ENCODE data around the gene GAREM1. TPM values are rescaled to one million over a fixed set of nuclear protein-coding genes. Genes with fewer than 3 reads are reported as not detected.

The GAREM1 gene
- total and polyA plus RNA-seq, 9 of the 15 experiments (the other 6 are each of a cell fraction or from before 2014, with no cell fraction given), result 0.03 to 0.33 (median 0.07) TPM; not detected in 1

DNA sequence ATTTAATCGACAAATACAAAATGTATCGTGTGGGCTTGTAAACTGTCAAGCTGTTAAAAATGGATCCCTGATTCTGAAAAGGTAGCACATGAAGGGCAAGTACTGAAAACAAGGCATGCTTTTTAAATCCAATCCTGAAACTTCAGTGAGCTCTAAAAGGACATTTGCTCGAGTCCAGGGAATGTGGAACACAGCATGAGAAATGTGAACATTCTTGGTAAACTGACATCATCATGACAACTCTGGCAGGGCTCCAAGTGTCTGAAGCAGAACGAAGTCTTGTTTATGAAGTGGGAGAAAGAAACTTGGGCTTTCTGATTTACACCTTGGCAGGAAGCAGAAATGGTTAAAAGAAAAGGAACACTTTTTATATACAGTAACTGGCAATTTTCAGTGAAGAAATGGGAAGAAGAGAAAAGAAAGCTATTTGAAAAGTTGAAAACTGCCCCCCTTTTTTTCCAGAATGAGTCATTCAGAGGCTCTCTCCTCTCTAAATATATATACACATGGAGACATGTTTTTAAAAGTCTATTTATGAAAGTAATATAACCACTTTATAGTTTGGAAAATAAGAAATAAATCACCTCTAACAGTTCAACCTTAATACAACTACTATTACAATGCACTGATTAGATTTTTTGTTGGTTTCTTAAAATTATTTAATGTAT is 120.8 kb downstream of the GAREM1 start (continued):
- TF ChIP-seq, protein P1, sequence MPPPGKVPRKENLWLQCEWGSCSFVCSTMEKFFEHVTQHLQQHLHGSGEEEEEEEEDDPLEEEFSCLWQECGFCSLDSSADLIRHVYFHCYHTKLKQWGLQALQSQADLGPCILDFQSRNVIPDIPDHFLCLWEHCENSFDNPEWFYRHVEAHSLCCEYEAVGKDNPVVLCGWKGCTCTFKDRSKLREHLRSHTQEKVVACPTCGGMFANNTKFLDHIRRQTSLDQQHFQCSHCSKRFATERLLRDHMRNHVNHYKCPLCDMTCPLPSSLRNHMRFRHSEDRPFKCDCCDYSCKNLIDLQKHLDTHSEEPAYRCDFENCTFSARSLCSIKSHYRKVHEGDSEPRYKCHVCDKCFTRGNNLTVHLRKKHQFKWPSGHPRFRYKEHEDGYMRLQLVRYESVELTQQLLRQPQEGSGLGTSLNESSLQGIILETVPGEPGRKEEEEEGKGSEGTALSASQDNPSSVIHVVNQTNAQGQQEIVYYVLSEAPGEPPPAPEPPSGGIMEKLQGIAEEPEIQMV (tag; conservative IDR thresholded peaks at IDR 0.05; ENCODE audit: low read depth), result no peak
- TF ChIP-seq ZNF431 (CRISPR knock-in tag; IDR thresholded peaks at IDR 0.05) (no peak), MCM7 (IDR thresholded peaks at IDR 0.05) (no peak)
- TF ChIP-seq, protein P2, sequence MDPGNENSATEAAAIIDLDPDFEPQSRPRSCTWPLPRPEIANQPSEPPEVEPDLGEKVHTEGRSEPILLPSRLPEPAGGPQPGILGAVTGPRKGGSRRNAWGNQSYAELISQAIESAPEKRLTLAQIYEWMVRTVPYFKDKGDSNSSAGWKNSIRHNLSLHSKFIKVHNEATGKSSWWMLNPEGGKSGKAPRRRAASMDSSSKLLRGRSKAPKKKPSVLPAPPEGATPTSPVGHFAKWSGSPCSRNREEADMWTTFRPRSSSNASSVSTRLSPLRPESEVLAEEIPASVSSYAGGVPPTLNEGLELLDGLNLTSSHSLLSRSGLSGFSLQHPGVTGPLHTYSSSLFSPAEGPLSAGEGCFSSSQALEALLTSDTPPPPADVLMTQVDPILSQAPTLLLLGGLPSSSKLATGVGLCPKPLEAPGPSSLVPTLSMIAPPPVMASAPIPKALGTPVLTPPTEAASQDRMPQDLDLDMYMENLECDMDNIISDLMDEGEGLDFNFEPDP (CRISPR knock-in tag; IDR thresholded peaks at IDR 0.05), result no peak

DNA sequence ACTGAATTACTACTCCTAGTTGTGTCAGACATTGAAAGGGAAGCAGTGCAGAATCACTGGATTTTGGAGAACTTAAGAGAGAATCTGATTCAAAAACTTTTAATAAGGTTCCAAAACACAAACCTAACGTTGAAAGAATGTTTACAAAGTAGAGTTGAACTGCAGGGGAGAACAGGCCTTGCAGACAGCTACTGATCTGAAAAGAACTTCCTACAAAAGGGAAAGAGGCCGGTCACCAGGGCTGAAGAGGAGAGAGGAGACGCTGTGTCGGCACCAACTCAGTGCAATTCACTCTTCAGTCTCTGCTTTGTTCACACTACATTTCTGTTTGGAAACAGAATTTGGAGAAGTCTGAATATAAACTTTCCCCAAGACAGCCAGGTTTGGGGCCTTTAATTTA is 124.0 kb downstream of the GAREM1 start:
- H3K4me3 ChIP-seq, result no peak overlapping the region
- H3K27ac ChIP-seq (ENCODE audit: extremely low read depth, low read depth, low read length), result no peak overlapping the region
- H4K20me1 ChIP-seq (replicated peaks; ENCODE audit: control insufficient read depth, insufficient read depth, low read length), result no peaks in the 10 kb centered on the region
- no peak for DNase-seq (ENCODE audit: extremely low read depth in 1 of 4, low spot score in 3 of 4)
- 0% methylated on average over 4 of the region's 4 CpGs for WGBS (ENCODE audit: insufficient coverage, low coverage, missing lambda C conversion rate)
- H3K27me3 ChIP-seq (ENCODE audit: control insufficient read depth in 2 of 2, insufficient read depth in 2 of 2, low read length in 2 of 2), result peaks cover 0 to 4% of the 10 kb centered on the region in 2 experiments; a peak in 1 of 5 replicates
- intact Hi-C loops (cut with micrococcal nuclease) (no loop called here), in situ Hi-C loops (cut with MboI) (no loop called here)
- ChIA-PET CTCF (ENCODE audit: low intra/inter-chr PET ratio) (no interaction called here), POLR2A (no interaction called here)
- no peaks in the 10 kb centered on the region for H3K36me3 ChIP-seq (ENCODE audit: control insufficient read depth, insufficient read depth, low read length)
- no peaks in the 10 kb centered on the region for H3K9me1 ChIP-seq (ENCODE audit: control insufficient read depth, insufficient read depth, low read length)
- H3K9ac ChIP-seq (ENCODE audit: insufficient read depth in 1 of 2, low read depth in 2 of 2, low read length in 2 of 2), result no peak overlapping the region
- no peaks in the 10 kb centered on the region for H3K4me1 ChIP-seq (replicated peaks in 1 of 2; ENCODE audit: control insufficient read depth in 2 of 2, insufficient read depth in 2 of 2, low read length in 2 of 2)
- no peak for FAIRE-seq
- no peaks in the 10 kb centered on the region for H3K9me3 ChIP-seq (replicated peaks; ENCODE audit: control insufficient read depth, insufficient read depth, low read depth, low read length)
- H3K79me2 ChIP-seq (ENCODE audit: control insufficient read depth, insufficient read depth, low read length), result no peaks in the 10 kb centered on the region
- no peak overlapping the region for H3K4me2 ChIP-seq (ENCODE audit: insufficient read depth, low read length)
- no peak overlapping the region for H2AFZ ChIP-seq (ENCODE audit: low read depth, low read length)
- no TSS peak for BruUV-seq (replicated peaks)
- ATAC-seq, result no peak
- TF ChIP-seq BMI1 (IDR thresholded peaks at IDR 0.05; ENCODE audit: low read length), result no peak
- TF ChIP-seq GATA2 (CRISPR knock-in tag; IDR thresholded peaks at IDR 0.05), result no peak
- no peak for TF ChIP-seq NFRKB (IDR thresholded peaks at IDR 0.05; ENCODE audit: low read depth)
- TF ChIP-seq, protein P3, sequence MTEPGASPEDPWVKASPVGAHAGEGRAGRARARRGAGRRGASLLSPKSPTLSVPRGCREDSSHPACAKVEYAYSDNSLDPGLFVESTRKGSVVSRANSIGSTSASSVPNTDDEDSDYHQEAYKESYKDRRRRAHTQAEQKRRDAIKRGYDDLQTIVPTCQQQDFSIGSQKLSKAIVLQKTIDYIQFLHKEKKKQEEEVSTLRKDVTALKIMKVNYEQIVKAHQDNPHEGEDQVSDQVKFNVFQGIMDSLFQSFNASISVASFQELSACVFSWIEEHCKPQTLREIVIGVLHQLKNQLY (CRISPR knock-in tag; conservative IDR thresholded peaks at IDR 0.05), result no peak
- TF ChIP-seq TARDBP (IDR thresholded peaks at IDR 0.05), result no peak
- TF ChIP-seq, protein P4, sequence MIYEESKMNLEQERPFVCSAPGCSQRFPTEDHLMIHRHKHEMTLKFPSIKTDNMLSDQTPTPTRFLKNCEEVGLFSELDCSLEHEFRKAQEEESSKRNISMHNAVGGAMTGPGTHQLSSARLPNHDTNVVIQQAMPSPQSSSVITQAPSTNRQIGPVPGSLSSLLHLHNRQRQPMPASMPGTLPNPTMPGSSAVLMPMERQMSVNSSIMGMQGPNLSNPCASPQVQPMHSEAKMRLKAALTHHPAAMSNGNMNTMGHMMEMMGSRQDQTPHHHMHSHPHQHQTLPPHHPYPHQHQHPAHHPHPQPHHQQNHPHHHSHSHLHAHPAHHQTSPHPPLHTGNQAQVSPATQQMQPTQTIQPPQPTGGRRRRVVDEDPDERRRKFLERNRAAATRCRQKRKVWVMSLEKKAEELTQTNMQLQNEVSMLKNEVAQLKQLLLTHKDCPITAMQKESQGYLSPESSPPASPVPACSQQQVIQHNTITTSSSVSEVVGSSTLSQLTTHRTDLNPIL (CRISPR knock-in tag; IDR thresholded peaks at IDR 0.05), result no peak
- no peak for TF ChIP-seq MTF1 (CRISPR knock-in tag; IDR thresholded peaks at IDR 0.05; ENCODE audit: borderline replicate concordance)
- no peak for TF ChIP-seq BHLHE40 (IDR thresholded peaks at IDR 0.05; ENCODE audit: low read length)
- no peak for TF ChIP-seq SMARCA4 (IDR thresholded peaks at IDR 0.05)
- TF ChIP-seq ZNF274 (IDR thresholded peaks at IDR 0.05; ENCODE audit: borderline replicate concordance, low read depth, low read length), result no peak
- TF ChIP-seq, protein P5, sequence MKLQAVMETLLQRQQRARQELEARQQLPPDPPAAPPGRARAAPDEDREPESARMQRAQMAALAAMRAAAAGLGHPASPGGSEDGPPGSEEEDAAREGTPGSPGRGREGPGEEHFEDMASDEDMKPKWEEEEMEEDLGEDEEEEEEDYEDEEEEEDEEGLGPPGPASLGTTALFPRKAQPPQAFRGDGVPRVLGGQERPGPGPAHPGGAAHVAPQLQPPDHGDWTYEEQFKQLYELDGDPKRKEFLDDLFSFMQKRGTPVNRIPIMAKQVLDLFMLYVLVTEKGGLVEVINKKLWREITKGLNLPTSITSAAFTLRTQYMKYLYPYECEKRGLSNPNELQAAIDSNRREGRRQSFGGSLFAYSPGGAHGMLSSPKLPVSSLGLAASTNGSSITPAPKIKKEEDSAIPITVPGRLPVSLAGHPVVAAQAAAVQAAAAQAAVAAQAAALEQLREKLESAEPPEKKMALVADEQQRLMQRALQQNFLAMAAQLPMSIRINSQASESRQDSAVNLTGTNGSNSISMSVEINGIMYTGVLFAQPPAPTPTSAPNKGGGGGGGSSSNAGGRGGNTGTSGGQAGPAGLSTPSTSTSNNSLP (IDR thresholded peaks at IDR 0.05; ENCODE audit: borderline replicate concordance, low read depth, low read length), result no peak
- TF ChIP-seq PHB2 (IDR thresholded peaks at IDR 0.05; ENCODE audit: low read depth), result no peak
